Measurements from ENCODE around the gene KDM4E. TPM values are rescaled to one million over a fixed set of nuclear protein-coding genes. Genes with fewer than 3 reads are reported as not detected.
"Not testable (repeated sequence)": the region's sequence is repeated elsewhere in the genome, so short reads cannot be mapped to it uniquely, and the experiment has no call there.

Gene KDM4E
- total RNA-seq = not detected
- long read RNA-seq = 0 reads

DNA sequence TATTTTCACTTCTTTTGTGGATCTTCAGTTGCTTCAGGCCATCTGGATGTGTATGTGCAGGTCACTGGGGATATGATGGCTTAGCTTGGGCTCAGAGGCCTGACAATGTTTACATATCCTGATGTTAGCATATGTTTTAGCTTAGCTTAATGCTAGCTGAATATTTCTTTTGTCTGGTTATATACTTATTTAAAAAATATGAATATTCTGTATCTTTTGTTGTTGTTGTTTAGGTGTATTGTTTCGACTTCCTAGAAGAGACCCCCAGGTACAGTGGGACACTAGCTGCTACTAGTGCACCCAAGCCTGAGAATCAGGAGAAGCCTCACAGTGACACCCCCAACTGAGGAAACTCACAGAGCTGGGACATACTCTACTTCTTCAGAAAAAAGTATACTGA is at the start of gene KDM4E:
Gene KDM4E (plus strand): TSS at position 301 of the 400 bp plus-strand sequence. CDS start 300 bp downstream, outside the sequence.
- intact Hi-C loops (cut with DNase I) = no loop called here
- ATAC-seq (no peak), DNase-seq (ENCODE audit: missing footprints) (no peak)

- intact Hi-C loops (cut with DNase I) = loop anchor here (10.0 kb wide), 2 partner anchors 89 to 799 kb away; partner anchors contain the start of gene SRSF8
- ATAC-seq (no peak), DNase-seq (ENCODE audit: missing footprints) (no peak)
Measured at GRCh38 chr11:94975599-94975998, 49.5 kb upstream of the KDM4E start.

GRCh38 chr11:94987378-94987777 is 37.7 kb upstream of the KDM4E start:
- DNase-seq (ENCODE audit: missing footprints) (no peak), ATAC-seq (no peak)
- intact Hi-C loops (cut with DNase I) = no loop called here

DNA sequence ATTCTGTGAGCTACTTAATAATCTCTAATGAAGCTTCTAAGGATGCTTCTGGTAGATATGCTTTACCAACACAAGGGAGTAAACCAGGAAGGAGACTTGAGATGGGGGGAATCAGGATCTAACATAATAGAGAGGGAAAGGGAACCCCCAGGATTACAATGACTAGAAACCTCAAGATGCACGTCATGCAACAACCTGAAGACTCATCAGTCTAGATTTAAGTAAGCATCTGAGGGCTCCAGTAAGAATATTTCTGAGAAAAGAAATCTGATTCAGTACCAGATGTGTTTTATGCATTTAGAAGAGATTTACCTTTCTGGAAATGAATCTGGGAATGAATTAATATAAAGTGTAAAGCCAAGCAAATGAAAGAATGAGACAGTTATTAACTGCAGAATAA is 36.3 kb upstream of the KDM4E start:
- ATAC-seq (no peak), DNase-seq (ENCODE audit: missing footprints) (no peak)
- intact Hi-C loops (cut with DNase I) = no loop called here

DNA sequence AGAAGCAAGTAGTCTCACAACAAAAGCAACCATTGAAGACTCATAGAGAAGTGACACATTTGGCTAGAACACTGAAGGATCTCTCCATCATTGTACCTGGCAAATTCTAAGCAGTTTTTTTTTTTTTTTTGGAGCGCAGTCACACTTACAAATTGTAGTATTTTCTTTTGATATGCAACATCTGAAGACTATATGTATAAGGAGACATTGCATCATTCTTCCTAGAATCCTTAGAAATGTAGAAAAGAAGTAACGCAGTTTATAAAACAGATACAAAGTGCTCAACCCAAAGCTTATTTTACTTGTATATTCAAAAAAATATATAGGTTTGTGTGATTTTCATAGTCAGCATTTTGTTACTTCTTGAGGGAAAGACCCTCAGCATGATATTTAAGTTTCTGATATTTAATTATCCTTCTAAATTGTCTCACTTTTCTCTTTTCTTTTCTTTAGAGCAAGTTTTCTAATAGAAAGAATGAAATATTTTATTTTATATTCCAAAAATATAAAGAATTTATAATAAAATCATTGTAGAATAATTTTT is 31.6 kb upstream of the KDM4E start:
- intact Hi-C loops (cut with DNase I) = no loop called here
- DNase-seq (ENCODE audit: missing footprints) (no peak), ATAC-seq (no peak)

- ATAC-seq (no peak), DNase-seq (ENCODE audit: missing footprints) (no peak)
- intact Hi-C loops (cut with DNase I) = no loop called here
Measured at GRCh38 chr11:94997437-94997836, 27.6 kb upstream of the KDM4E start.

- ATAC-seq (no peak), DNase-seq (ENCODE audit: missing footprints) (no peak)
- intact Hi-C loops (cut with DNase I) = no loop called here
Measured at GRCh38 chr11:94998285-94998684, 26.8 kb upstream of the KDM4E start.

DNA sequence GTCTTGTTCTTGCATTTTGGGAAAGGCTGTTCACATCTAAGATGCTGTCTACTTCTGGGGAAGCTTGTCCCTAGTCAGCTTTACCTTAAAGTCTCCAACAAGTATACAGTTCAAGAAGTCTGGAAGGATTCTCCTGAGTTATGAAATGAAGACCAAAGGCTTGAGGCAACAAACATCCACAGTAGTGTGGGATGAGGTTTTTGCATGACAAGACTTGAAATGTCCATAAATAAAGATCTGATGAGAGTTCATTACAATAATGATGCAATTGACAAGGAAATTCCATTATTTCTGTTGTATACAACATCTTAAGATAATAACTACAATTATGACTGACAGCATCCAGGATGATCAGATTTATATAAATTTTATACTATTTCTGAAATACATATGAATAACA is 21.3 kb upstream of the KDM4E start:
- DNase-seq (ENCODE audit: missing footprints) = no peak
- no peak for ATAC-seq
- intact Hi-C loops (cut with DNase I) = no loop called here

GRCh38 chr11:95005642-95006041 is 19.4 kb upstream of the KDM4E start:
- ATAC-seq (no peak), DNase-seq (ENCODE audit: missing footprints) (no peak)
- intact Hi-C loops (cut with DNase I) = no loop called here

DNA sequence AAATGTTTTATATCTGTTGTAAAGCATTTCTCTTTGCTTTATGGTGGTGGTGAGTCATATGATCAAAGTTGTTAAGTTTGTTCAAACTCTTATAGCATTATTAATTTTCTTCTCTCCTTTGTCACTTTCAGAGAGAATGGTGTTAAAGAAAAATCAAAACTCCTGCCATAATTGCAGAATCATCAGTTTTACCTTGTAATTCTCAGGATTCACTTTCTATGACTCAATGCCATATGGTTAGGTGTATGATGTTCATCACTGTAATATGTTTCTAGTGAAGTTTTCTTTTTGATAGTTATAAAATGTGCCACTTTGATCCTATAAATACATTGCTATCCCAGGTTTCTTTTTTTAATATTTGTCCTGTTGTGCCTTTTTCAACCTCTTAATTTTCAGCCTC is 13.7 kb upstream of the KDM4E start:
- intact Hi-C loops (cut with DNase I) = no loop called here
- ATAC-seq (no peak), DNase-seq (ENCODE audit: missing footprints) (no peak)

GRCh38 chr11:95014184-95014821 is 10.8 kb upstream of the KDM4E start:
- intact Hi-C loops (cut with DNase I) = no loop called here
- ATAC-seq (no peak), DNase-seq (ENCODE audit: missing footprints) (no peak)

- DNase-seq (ENCODE audit: missing footprints) (no peak), ATAC-seq (no peak)
- intact Hi-C loops (cut with DNase I) = no loop called here
Measured at GRCh38 chr11:95016139-95016538, 8.9 kb upstream of the KDM4E start.

DNA sequence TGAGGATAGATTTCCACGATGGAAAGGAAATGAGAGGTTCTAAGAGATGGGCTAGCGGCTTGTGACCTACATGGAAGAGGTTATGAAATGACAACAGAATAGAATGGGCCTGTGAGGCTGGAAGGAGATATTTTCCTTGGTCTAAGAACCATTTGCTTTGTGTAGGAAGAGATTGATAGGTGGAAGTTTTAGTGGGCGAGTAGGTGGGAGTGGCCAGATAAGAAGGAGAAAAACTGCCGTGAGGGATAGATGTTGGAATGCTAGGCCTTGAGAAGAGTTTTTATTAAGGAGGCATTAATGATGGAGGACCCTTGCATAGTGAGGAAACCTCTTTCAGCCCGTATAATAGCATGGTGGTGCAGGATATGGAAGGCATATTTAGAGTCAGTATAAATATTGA is 3.6 kb upstream of the KDM4E start:
- DNase-seq (ENCODE audit: missing footprints); intact Hi-C loops (cut with DNase I); ATAC-seq: not testable (repeated sequence)

DNA sequence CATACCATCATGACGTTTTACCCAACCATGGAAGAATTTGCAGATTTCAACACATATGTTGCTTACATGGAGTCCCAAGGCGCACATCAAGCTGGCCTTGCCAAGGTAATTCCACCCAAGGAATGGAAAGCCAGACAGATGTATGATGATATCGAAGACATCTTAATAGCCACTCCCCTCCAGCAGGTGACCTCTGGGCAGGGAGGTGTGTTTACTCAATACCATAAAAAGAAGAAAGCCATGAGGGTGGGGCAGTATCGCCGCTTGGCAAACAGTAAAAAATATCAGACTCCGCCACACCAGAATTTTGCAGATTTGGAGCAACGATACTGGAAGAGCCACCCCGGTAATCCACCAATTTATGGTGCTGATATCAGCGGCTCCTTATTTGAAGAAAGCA is 536 bp downstream of the KDM4E start:
- intact Hi-C loops (cut with DNase I); DNase-seq (ENCODE audit: missing footprints); ATAC-seq: not testable (repeated sequence)

GRCh38 chr11:95028357-95028756 is 3.3 kb downstream of the KDM4E start:
- intact Hi-C loops (cut with DNase I) = no loop called here
- DNase-seq (ENCODE audit: missing footprints) = no peak
- ATAC-seq = no peak

DNA sequence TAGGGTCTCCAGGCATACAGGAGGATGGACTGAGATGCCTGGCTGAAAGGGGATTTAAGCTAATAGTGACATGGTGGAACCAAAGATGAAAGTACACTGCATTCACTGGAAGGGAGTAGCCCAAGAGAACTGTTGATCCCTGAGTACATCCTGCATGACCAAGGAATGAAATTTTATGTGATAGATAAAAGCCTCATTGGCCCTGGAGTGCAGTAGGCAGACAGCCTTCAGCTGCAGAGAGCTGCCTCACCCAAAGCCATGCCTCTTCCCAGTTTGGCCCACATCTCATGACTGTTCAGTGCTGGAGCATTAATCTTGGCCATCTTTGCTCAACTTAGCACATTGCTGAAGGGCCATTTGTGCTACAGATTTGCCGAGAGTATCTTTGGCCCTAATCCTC is 8.0 kb downstream of the KDM4E start:
- DNase-seq (ENCODE audit: missing footprints) (no peak), ATAC-seq (no peak)
- intact Hi-C loops (cut with DNase I) = no loop called here

DNA sequence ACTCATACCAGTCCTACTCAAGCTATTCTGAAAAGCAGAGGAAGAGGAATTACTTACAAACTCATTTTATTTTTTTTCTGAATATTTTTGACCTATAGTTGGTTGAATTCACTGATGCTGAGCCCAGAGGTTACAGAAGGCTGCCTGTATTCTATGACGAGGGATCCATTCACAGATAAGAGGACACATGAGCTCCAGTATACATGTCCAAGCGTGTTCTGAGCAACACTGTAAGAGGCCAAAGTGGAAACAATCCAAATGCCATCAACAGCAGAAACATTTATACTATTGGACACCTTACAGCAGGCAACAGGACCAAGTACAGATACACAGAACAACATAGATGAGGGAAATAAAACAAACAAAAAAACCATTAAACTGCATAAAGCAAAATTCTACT is 10.3 kb downstream of the KDM4E start:
- DNase-seq (ENCODE audit: missing footprints) (no peak), ATAC-seq (no peak)
- intact Hi-C loops (cut with DNase I) = no loop called here

DNA sequence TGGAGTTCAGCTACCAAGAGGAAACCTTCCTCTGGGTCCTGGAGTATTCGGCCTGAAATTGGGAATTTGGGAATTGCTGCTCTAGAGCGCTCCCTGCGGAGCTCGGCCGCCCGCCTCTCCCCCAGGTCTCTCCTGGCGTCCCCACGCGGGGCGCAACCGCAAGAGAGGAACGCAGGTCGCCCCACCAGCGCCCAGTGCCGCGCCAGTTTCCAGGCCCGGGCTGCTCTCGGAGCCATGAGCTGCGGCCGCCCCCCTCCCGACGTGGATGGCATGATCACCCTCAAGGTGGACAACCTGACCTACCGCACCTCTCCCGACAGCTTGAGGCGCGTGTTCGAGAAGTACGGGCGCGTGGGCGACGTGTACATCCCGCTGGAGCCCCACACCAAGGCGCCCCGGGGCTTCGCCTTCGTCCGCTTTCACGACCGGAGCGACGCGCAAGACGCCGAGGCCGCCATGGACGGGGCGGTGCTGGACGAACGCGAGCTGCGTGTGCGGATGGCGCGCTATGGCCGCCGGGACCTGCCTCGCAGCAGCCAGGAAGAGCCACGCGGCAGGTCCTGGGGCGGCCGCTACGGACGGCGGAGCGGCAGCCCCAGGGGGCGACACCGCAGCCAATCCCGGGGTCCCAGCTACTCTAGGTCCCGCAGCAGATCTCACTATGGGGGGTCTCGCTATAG is 12.4 kb downstream of the KDM4E start:
- ATAC-seq = peak; percentile 59
- DNase-seq (ENCODE audit: missing footprints); intact Hi-C loops (cut with DNase I): not testable (repeated sequence)

GRCh38 chr11:95042239-95042638 is 17.2 kb downstream of the KDM4E start:
- intact Hi-C loops (cut with DNase I) = no loop called here
- no peak for ATAC-seq
- no peak for DNase-seq (ENCODE audit: missing footprints)

- DNase-seq (ENCODE audit: missing footprints) (no peak), ATAC-seq (no peak)
- intact Hi-C loops (cut with DNase I) = no loop called here
Measured at GRCh38 chr11:95042906-95043305, 17.8 kb downstream of the KDM4E start.
